ENCODE results near the gene LENG8. TPM values are rescaled to one million over a fixed set of nuclear protein-coding genes. Genes with fewer than 3 reads are reported as not detected.

The LENG8 gene
- total and polyA plus RNA-seq, 2 of the 13 experiments (the other 11 are each of a cell fraction or from before 2014, with no cell fraction given): 14.3 to 41.9 TPM

- TF ChIP-seq THRA (CRISPR knock-in tag; IDR thresholded peaks at IDR 0.05; ENCODE audit: borderline replicate concordance): peak; percentile 12; the same call in 1 of the 2 replicates
- TF ChIP-seq HIVEP1 (CRISPR knock-in tag; IDR thresholded peaks at IDR 0.05): peak; percentile 35; the same call in 1 of the 2 replicates
- TF ChIP-seq RCOR2 (CRISPR knock-in tag; IDR thresholded peaks at IDR 0.05): no peak
- 0 out of 2 replicates have a peak, but pooled peaks have one; percentile 9 for TF ChIP-seq RAD21 (CRISPR knock-in tag; IDR thresholded peaks at IDR 0.05)
- no peak for TF ChIP-seq ZNF343 (CRISPR knock-in tag; IDR thresholded peaks at IDR 0.05)
- 0 out of 2 replicates have a peak, but pooled peaks have one; percentile 54 for TF ChIP-seq TEAD2 (CRISPR knock-in tag; IDR thresholded peaks at IDR 0.05)
- peak; percentile 53; the same call in 1 of the 2 replicates for TF ChIP-seq HOXD1 (CRISPR knock-in tag; IDR thresholded peaks at IDR 0.05)
- TF ChIP-seq ZNF574 (CRISPR knock-in tag; IDR thresholded peaks at IDR 0.05): peak; percentile 60; the same call in 1 of the 2 replicates
- peak; percentile 30 for TF ChIP-seq TBL1XR1 (IDR thresholded peaks at IDR 0.05; ENCODE audit: borderline replicate concordance, low read length, partially characterized antibody)
- TF ChIP-seq BCL6 (CRISPR knock-in tag; IDR thresholded peaks at IDR 0.05): 0 out of 2 replicates have a peak, but pooled peaks have one; percentile 22
- peak; percentile 60; the same call in 1 of the 2 replicates for TF ChIP-seq XBP1 (CRISPR knock-in tag; IDR thresholded peaks at IDR 0.05)
- TF ChIP-seq KLF13 (CRISPR knock-in tag; IDR thresholded peaks at IDR 0.05): no peak
- no peak for TF ChIP-seq ZNF501 (CRISPR knock-in tag; IDR thresholded peaks at IDR 0.05)
- 0 out of 2 replicates have a peak, but pooled peaks have one; percentile 14 for TF ChIP-seq ZBTB20 (CRISPR knock-in tag; IDR thresholded peaks at IDR 0.05; ENCODE audit: borderline replicate concordance, low read depth)
- TF ChIP-seq ZNF589 (CRISPR knock-in tag; conservative IDR thresholded peaks at IDR 0.05): 0 out of 2 replicates have a peak, but pooled peaks have one; percentile 66
- no peak for TF ChIP-seq NR1H2 (CRISPR knock-in tag; IDR thresholded peaks at IDR 0.05; ENCODE audit: borderline replicate concordance, low read depth)
- no peak for TF ChIP-seq GTF3A (CRISPR knock-in tag; conservative IDR thresholded peaks at IDR 0.05)
- no peak for TF ChIP-seq ZNF777 (CRISPR knock-in tag; IDR thresholded peaks at IDR 0.05)
- TF ChIP-seq TBX2 (CRISPR knock-in tag; IDR thresholded peaks at IDR 0.05; ENCODE audit: borderline replicate concordance): peak; percentile 38
- TF ChIP-seq ZNF704 (CRISPR knock-in tag; IDR thresholded peaks at IDR 0.05; ENCODE audit: borderline replicate concordance): no peak
- peak; percentile 54; the same call in 1 of the 2 replicates for TF ChIP-seq PHF8 (CRISPR knock-in tag; IDR thresholded peaks at IDR 0.05)
- TF ChIP-seq ZNF281 (CRISPR knock-in tag; IDR thresholded peaks at IDR 0.05; ENCODE audit: borderline replicate concordance): peak; percentile 77
- TF ChIP-seq FOXA3 (CRISPR knock-in tag; IDR thresholded peaks at IDR 0.05): peak; percentile 57
Observed at GRCh38 chr19:54463531-54464043, 14.6 kb downstream of the LENG8 start, which contains the start of gene LENG9 (continued).

Measured in HepG2 (cell line).